Left ventricle myocardium inferior (tissue), 1 donor: Measurements from ENCODE around the gene PLAAT3. TPM values are rescaled to one million over a fixed set of nuclear protein-coding genes. Genes with fewer than 3 reads are reported as not detected.
"Not testable (repeated sequence)": the region's sequence is repeated elsewhere in the genome, so short reads cannot be mapped to it uniquely, and the experiment has no call there.

Source experiments
- DNase-seq: peaks from one replicate; pipeline ENCODE4 v3.0.0-alpha.2; 2020
- H3K27ac ChIP-seq: fragments of 200-600 bp; replicated peaks from 2 replicates; pipeline ENCODE4 v1.8.0; 2021
- H3K27me3 ChIP-seq: fragments of 200-600 bp; 2 replicates; pipeline ENCODE4 v1.8.0; 2021; ENCODE audit warnings: low read depth
- H3K36me3 ChIP-seq: fragments of 200-600 bp; 2 replicates; pipeline ENCODE4 v1.8.0; 2021
- H3K4me1 ChIP-seq: fragments of 200-600 bp; 2 replicates; pipeline ENCODE4 v1.8.0; 2021
- H3K4me3 ChIP-seq: fragments of 200-600 bp; 2 replicates; pipeline ENCODE4 v1.8.0; 2021; ENCODE audit warnings: mild to moderate bottlenecking, moderate library complexity
- H3K9me3 ChIP-seq: fragments of 200-600 bp; replicated peaks from 2 replicates; pipeline ENCODE4 v1.8.0; 2021
- intact Hi-C: fragments of 100-400 bp; cut with micrococcal nuclease; formaldehyde crosslinking; loops from one replicate; pipeline ENCODE4 v1.11.0; 2022
- total RNA-seq: library from RNA; stranded (reverse); fragmentation: NEBNext Ultra II Directional; extraction: Animal tissue kit (Norgen Biotek cat#: 25700); gene quantifications from one replicate; pipeline ENCODE4 v1.2.1, GENCODE V29; 2021
- TF ChIP-seq, protein P1 (sequence below): fragments of 200-600 bp; IDR thresholded peaks from 2 replicates; pipeline ENCODE4 v1.8.0; 2021; ENCODE audit warnings: antibody characterized with exemption, mild to moderate bottlenecking, borderline replicate concordance
- donor health status: DM: no; HTN: yes; CAD: no; lungs with severe emphysema.

Gene PLAAT3
- total RNA-seq, 1 donor from 2014 or later, result 144 TPM

- H3K36me3 ChIP-seq, result peaks cover 59% of the 10 kb centered on the region
Observed at GRCh38 chr11:63641727-63642126, 27.5 kb upstream of the PLAAT3 start.

GRCh38 chr11:63639199-63639832 is 25.1 kb upstream of the PLAAT3 start:
- Histone ChIP-seq H3K27ac (peak overlapping the region; percentile 20), H3K4me1 (peaks cover 4% of the 10 kb centered on the region), H3K27me3 (no peaks in the 10 kb centered on the region), H3K9me3 (no peaks in the 10 kb centered on the region), H3K36me3 (peaks cover 60% of the 10 kb centered on the region), H3K4me3 (no peak overlapping the region)
- TF ChIP-seq, protein P1, sequence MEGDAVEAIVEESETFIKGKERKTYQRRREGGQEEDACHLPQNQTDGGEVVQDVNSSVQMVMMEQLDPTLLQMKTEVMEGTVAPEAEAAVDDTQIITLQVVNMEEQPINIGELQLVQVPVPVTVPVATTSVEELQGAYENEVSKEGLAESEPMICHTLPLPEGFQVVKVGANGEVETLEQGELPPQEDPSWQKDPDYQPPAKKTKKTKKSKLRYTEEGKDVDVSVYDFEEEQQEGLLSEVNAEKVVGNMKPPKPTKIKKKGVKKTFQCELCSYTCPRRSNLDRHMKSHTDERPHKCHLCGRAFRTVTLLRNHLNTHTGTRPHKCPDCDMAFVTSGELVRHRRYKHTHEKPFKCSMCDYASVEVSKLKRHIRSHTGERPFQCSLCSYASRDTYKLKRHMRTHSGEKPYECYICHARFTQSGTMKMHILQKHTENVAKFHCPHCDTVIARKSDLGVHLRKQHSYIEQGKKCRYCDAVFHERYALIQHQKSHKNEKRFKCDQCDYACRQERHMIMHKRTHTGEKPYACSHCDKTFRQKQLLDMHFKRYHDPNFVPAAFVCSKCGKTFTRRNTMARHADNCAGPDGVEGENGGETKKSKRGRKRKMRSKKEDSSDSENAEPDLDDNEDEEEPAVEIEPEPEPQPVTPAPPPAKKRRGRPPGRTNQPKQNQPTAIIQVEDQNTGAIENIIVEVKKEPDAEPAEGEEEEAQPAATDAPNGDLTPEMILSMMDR, result peak; percentile 61
- no peak for DNase-seq
- intact Hi-C loops, result no loop called here

More at GRCh38 chr11:63641727-63642126, 27.5 kb upstream of the PLAAT3 start:
- H3K4me1 ChIP-seq, result peaks cover 4% of the 10 kb centered on the region
- no peaks in the 10 kb centered on the region for H3K27me3 ChIP-seq
- intact Hi-C loops, result no loop called here
- no peak overlapping the region for H3K4me3 ChIP-seq
- no peaks in the 10 kb centered on the region for H3K9me3 ChIP-seq
- no peak overlapping the region for H3K27ac ChIP-seq
- no peak for DNase-seq
- TF ChIP-seq, protein P1, result no peak

- H3K9me3 ChIP-seq, DNase-seq, H3K27me3 ChIP-seq, H3K4me3 ChIP-seq, intact Hi-C loops, H3K27ac ChIP-seq, H3K4me1 ChIP-seq: not testable (repeated sequence)
- peaks cover 62% of the 10 kb centered on the region for H3K36me3 ChIP-seq
Observed at GRCh38 chr11:63638436-63638835, 24.2 kb upstream of the PLAAT3 start.

- intact Hi-C loops, result loop anchor here (2.0 kb wide), 1 partner anchor 157 kb away; no protein-coding TSS in a partner anchor
- Histone ChIP-seq H3K36me3 (peaks cover 56% of the 10 kb centered on the region), H3K9me3 (no peaks in the 10 kb centered on the region), H3K27me3 (no peaks in the 10 kb centered on the region), H3K4me3 (no peak overlapping the region), H3K4me1 (no peaks in the 10 kb centered on the region), H3K27ac (no peak overlapping the region)
- TF ChIP-seq, protein P1, result peak; percentile 86
- peak; percentile 26 for DNase-seq
Observed at GRCh38 chr11:63635762-63636465, 21.7 kb upstream of the PLAAT3 start.

- no peak overlapping the region for H3K4me3 ChIP-seq
- H3K9me3 ChIP-seq, result no peaks in the 10 kb centered on the region
- TF ChIP-seq, protein P1, result no peak
- peaks cover 64% of the 10 kb centered on the region for H3K36me3 ChIP-seq
- no peak for DNase-seq
- H3K27ac ChIP-seq, result no peak overlapping the region
- H3K4me1 ChIP-seq, result no peaks in the 10 kb centered on the region
- H3K27me3 ChIP-seq, result no peaks in the 10 kb centered on the region
- intact Hi-C loops, result no loop called here
Observed at GRCh38 chr11:63629426-63629825, 15.2 kb upstream of the PLAAT3 start.
